GM21515 (cell line): ENCODE results near the gene NRDC.
"Not testable (repeated sequence)": the region's sequence is repeated elsewhere in the genome, so short reads cannot be mapped to it uniquely, and the experiment has no call there.

Experiments
- ATAC-seq: cut with Tn5 transposase; IDR thresholded peaks from one replicate; pipeline ENCODE4 v1.9.1; 2021; ENCODE audit not compliant: unreplicated experiment

NRDC gene

DNA sequence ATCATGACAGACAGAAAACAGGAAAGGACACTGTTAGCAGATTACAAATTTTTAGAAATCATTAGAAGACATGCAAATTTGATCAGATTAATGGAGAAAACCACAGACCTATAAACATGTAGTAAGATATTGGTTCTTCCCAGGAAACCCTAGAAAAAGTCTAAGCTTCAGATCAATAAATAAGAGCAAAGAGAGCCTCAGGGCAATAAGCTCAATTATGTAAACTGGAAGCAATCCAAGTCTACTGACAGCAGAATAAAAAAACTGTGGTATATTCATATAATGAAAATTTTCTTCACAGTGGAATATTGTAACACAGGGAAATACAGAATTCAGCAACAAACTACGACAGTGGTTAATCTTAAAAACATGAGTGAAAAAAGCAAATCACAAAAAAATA lies 36.3 kb downstream of the NRDC start:
- ATAC-seq: no peak

DNA sequence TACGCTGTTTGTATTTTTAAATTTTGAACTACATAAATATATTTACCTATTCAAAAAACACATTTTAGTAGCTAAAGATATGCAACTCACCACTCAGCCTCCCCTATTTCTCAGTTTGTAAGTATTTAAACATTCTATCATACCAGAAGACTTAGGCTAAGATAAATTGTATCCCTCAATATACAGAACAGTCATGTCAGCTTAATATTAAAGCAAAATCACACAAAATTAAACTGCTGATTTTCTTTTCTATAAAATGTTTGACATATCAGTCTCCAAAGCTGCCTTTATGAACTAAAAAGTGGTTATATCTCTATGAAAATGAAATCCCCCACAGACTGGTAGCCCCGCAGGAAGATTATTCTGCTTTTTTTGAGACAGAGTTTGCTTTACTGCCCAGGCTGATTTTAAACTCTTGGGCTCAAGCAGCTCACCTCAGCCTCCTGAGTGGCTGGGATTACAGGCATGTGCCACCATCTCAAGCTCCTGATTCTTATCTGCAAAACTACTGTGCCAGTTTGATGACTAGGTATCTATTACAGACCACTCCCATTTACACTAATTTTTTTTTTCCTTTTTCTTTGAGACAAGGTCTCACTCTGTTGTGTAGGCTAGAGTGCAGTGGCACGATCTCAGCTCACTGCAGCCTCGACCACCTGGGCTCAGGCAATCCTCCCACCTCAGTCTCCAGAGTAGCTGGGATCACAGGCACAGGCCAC lies 37.6 kb downstream of the NRDC start:
- ATAC-seq: no peak

DNA sequence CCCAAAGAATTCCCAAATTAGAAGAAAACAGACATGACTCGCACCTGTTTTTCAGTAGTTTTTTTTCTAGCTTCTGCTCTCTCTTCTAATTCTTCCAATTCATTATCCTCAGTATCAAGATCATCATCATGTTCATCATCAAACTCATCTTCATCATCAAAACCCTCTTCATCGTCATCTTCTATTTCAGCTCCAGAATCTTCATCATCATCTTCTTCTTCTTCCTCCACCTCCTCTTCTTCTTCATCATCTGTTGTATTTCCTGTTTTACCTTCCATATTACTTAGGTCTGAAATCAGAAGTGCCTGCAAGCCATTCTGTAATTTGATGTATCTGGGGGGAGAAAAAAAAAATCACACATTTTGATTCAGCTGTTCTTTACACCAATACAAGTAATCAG lies 38.3 kb downstream of the NRDC start:
- no peak for ATAC-seq

DNA sequence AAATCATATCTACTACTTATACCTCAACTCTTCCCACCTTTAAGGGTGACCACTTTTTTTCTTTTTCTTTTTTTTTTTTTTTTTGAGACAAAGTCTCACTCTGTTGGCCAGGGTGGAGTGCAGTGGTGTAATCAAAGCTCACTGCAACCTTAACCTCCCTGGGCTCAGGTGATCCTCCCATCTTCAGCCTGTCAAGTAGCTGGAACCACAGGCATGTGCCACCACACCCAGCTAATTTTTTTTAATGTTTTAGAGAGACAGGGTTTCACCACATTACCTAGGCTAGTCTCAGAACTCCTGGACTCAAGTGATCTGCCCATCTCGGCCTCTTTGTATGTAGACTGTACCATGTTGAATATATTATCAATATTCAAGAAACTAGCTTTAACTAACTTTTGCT lies 39.4 kb downstream of the NRDC start:
- no peak for ATAC-seq

DNA sequence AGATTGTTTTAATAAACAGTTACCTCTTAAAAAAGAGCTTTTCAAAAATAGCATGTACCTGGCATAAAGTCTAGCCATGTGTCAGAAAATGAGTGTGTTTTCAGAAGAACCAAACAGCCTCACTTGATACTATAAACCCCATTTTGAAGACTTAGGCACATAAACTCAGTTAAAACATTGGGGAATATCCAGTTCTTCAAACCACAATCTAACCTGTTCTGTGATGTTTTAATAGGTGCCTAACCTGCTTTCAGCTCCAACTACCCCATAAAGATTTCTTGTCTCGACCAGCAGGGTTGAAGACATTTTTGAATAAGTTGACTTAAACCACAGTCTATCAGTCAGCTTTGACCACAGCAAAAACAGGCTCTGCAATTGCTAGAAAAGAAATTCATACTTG lies 41.3 kb downstream of the NRDC start:
- no peak for ATAC-seq

DNA sequence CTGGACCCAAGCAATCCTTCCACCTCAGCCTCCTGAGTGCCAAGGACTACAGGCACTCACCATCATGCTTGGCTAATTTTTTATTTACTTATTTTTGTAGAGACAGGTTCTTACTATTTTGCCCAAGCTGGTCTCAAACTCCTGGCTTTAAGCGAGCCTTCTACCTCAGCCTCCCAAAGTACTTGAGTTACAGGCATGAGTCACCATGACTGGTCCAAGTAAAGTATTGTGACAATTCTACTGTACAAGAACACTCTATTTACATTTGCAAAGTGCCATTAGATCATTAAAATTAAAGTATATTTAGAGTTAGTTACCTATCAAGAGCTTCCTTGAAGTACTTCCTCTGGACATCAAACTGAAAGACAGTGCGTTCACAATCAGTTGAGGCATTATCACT lies 44.8 kb downstream of the NRDC start:
- ATAC-seq: no peak

DNA sequence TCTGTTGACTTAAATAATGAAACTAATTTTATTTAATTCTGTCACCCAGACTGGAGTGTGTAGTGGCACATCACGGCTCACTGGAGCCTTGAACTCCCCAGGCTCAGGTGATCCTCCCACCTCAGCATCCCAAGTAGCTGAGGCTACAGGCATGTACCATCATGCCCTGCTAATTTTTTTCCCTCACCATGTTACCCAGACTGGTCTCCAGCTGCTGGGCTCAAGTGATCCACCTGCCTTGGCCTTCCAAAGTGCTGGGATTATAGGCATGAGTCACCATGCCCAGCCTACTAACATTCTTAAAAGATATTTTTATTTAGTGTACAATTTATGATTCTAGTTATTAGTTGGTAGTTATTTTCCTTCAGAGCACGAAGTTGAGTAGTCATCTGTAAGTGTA lies 49.5 kb downstream of the NRDC start:
- no peak for ATAC-seq

DNA sequence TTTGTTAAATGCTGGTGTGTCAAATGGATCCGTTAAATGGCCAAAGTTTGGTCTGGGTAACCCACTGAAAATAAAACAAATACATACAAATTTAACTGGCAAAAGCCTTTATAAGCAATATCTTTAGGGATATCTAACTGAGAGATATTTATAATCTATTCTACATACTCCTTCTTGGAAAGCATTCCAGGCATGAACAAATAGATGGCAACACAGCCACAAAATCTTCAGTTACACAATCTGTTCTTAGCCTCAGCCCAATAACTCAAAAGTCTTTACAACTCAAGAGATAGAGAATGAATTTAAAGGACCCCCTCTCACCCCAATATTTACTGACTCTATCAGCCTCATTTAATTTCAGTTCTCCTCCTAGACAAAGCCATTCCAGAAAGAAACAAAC lies 58.7 kb downstream of the NRDC start:
- ATAC-seq: no peak

DNA sequence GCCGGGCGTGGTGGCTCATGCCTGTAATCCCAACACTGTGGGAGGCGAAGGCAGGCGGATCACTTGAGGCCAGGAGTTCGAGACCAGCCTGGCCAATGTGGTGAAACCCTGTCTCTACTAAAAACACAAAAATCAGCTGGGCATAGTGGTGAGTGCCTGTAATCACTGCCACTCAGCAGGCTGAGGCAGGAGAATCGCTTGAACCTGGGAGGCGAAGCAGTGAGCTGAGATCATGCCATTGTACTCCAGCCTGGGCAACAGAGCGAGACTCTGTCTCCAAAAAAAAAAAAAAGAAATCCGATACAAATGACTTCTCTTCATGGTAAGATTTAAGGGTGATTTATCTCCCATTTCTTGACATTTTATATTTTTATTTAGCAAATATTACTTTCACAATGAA lies 59.5 kb downstream of the NRDC start:
- ATAC-seq: not testable (repeated sequence)

DNA sequence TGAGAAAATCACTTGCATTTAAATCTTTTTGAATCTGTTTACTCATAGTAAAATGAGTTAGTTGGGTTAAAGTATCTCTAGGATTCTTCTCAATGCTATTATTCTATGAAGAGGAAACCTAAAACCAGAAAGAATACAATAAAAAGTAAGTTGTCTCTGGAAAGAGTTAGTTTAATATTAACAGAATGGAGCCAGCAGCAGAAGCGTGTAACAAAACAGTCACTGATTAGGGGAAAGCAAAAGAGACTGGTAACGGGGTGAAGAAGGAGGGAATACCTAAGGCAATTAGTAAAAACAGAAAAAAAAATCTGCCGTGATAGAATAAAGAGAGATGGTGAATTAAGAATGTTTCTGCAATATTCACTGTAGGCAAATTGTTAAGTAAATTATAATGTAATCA lies 60.0 kb downstream of the NRDC start:
- no peak for ATAC-seq

DNA sequence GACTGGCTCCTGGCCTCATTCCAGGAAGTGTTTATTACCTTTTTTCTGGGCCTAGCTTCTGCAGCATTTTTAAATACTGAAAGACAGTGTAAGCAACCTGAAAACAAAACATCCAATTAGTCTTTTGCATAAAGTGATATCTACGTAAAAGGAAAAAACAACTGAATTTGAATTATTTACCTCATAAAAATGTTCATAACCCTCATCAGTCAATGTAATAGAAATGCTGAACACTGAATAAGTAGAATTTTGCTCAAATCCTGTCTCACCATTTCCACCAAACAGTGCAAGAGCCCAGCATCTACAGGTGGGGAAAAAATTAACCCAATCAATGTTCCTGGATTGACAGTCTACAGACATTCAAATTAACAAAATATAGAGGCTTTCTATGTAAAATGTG lies 64.0 kb downstream of the NRDC start:
- ATAC-seq: no peak

DNA sequence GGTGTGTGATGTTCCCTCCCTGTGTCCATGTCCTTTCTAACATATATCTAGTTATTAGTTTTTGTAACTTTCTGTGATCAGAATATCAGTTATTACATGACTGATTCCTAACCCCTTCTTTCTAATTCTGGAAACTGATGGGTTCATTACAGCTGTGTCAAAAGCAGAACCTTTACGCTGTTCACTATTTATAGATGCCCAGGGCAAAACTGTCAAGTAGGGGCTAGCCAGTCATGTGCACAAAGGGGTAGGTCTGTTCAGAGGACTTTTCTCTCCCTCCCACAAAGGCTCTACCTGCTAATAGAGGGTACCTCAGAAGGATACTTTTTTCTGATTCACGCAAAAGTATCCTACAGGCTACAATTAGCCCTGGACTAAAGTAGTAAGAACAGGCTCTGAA lies 79.2 kb downstream of the NRDC start:
- ATAC-seq: no peak

DNA sequence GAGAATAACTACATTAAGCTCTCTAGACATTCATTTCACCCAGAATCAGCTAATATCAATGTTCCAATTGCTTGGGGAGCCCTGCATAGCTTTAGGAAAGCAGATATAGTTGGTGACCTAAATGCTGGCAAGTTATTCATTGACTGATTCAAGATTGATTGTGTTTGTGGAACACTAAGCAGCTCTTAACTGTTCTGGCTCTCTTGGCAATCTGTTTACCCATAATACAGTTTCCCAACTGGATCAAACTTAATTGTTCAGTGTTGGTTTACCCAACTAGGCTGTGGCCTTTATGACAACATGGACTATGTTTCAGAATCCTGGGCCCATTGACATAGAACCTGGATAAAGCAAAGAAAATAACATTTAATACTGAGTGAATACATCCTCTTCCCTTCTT lies 83.7 kb downstream of the NRDC start:
- ATAC-seq: no peak

DNA sequence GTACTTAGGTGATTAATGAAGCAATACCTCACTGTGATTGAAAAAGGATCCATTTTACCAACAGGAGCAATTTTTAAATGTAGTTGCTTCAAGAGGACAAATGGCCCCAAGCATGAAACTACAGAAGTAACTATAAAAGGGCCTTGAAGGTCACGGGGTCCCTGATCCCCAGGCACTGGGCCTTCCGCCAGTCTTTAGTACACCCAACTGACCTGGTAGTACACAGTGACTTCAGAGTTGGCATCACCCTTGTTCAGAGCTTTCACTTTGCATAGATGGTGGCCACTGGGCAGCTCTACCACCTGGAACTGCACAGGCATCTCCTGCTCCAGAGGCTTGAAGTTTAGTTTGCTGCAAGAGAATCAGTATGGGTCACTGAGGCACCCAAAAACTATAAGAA lies 84.3 kb downstream of the NRDC start:
- no peak for ATAC-seq

DNA sequence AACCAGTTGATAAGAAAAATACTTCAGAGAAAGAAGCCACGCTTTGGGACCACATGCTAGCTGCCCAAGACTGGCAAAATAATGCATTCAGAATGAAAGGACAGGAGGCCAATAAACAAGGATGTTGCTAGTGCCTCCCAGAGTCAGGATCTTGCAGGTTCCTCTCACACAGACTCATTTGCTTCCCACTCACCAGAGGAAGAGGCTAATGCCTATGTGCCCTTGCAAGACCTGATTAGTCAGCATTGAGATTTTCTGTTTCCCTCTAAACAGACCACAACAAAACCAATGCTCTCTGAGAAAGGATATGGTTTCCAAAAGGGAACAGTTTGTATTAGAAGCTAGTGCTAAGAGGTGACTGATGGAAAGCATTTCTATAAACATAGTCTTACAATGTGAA lies 85.7 kb downstream of the NRDC start:
- ATAC-seq: no peak

DNA sequence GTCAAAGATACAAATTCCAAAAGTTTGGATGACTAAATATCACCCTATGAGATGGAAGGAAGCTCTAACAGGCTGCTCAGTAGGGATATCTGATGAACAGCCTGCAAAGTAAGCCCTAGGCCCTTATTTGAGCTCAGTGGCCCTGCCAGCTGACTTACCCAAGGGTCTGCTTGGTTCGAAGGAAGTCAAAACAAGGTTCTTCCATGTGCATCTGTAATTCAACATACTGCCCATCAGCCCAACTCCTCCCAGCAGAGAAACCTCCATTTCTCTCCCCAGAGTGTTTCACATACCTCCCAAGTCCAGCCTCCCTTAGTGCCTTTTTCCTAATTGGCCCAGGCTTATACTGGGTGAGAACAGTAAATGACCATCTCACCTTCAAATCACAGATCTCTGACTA lies 86.6 kb downstream of the NRDC start:
- no peak for ATAC-seq

DNA sequence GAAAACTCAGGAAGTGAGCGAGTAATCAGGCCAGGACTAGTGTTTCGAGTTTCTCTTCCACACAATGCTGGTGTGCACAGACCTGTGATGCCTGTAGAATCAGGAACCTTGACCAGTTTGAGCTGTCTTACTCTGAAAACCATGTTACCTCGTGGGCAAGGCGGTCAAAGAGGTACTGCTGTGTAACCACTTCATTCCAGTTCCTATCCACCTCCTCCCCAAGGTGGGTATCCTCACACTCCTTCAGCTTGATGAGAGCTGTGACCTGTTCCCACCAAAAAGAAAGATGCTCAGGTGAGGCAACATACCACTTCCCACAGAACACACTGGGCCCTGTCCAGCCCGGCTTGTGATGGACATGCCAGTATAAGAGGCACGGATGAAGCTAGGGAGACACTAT lies 88.1 kb downstream of the NRDC start:
- no peak for ATAC-seq

DNA sequence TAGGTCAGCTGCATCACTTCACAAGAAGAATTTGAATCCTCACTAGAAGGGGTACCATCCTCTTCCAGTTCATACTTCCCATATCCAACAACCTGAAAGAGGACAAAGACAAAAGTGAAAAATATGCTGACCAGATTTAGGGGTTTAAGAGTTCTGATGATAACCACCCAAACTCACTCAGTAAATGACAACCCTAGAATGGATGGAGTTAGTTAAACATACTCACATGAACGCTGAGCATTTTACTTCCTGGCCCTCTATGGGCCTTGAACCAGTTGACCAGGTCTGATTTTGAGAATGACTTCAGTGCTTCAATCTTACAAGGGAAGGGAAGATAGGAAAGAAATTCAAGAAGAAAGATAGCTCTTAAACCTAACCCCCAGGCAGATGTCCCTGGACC lies 89.2 kb downstream of the NRDC start:
- no peak for ATAC-seq

DNA sequence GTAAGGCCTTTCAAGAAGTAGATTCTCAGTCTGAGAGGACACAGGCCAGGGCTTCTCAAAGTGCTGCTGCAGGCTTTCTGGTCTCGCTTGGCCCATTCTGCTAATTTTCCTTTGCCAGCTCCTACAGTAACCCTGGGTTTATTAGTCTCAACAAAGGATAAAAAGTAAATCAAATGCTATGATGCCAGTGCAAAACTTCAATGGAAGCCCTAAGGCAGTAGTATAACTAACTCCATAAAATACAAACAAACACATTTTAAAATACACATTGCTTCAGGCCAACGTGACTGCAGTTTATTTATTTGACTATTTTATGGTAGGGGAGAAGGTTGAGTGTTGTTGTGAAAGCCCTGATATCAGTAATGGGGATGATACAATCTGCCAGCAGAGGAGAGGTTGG lies 89.6 kb downstream of the NRDC start:
- ATAC-seq: no peak

DNA sequence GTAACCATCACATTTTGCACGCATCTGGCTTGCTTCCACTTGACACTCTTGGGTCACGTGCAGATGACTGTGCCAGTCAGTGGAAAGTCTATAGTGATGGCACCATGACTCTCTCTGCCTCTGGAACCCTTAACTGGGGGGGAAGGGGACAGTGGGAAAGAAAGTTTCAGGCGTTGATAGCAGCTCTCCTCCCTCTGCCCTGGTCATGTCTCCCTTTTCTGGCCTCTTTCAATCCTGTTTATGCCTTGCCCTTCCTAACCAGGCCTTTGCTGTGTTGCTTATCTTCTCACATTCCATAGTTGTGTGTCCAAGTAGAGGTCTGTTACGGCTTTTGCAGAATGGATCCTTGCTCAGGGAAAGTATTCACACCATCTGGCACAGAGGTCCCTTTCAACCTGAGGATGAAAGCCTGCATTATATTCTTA lies 93.5 kb downstream of the NRDC start:
- ATAC-seq: no peak

DNA sequence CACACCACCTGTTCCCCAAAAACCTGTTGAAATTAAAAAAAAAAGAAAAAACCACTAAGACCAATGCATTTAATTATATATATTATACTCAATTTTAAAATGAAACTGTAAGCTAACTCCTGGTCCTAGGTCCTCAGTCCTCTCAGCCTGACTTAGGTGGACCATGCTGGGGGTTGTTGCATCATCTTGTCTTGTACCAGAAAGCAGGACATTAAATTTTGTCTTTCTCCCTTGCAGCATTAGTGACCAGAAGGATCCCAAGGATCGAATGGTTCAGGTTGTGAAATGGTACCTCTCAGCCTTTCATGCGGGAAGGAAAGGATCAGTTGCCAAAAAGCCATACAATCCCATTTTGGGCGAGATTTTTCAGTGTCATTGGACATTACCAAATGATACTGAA lies 97.6 kb downstream of the NRDC start:
- ATAC-seq: no peak

DNA sequence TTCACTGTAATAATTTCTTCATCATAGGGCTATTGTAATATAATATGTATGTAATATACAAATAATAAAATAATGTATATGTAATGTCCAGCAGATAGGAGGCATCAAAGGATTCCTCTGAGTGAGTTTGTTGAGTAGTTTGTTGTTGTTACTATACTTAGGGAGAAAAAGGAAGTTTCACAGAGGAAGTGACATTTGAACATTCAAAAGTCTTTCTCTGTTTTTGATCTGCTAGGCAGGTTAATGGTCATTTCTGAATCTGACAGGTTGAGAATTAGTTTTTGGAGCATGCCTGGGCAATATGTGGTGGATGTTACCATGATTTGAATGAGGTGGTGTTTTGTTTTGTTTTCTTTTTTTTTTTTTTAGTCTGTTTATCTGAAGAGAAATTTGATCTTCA lies 102.1 kb downstream of the NRDC start:
- ATAC-seq: no peak

DNA sequence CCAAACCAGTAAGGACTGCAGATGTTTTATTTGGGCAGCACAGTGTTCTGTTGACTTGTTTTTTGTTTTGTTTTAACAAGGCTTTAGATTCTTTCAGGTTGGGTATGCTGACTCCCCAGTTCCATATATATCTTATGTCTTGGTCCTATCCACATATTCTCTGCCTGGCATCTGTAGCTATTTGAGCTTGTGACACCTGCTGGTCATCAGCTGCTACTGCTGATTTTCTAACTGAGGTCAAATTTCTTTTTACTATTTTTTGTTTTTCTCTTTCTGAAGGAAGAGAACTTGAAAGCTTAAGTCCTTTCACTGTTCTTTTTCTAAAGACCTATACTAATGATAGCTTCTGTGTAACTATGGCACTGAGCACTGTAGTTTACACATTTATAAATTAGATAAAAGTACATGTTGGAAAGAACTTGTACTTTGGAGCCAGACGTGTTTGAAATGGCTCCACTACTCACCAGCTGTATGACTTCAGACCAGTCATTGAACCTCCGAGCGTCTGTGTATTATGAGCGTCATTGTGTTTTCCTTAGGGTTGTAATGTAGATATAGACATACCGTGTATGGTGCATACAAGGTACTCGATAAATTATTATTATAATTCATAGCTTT lies 109.4 kb downstream of the NRDC start:
- no peak for ATAC-seq
